Retinal pigment epithelial cell (primary cell): ENCODE results near the gene CNTN5.

Experiments used
- DNase-seq: peaks from one replicate; pipeline ENCODE4 v3.0.0-alpha.2; 2010; ENCODE audit warnings: low read depth
- H3K4me3 ChIP-seq: 2 replicates; pipeline ENCODE4 v1.5.1; 2011; ENCODE audit warnings: mild to moderate bottlenecking, low read length, control low read depth, moderate library complexity
- CTCF ChIP-seq: conservative IDR thresholded peaks from 2 replicates; pipeline ENCODE4 v1.5.1; 2011; ENCODE audit warnings: low read depth, low read length, control low read depth, inconsistent platforms

CNTN5 gene

GRCh38 chr11:99716302-99716701 is 695.6 kb downstream of the CNTN5 start:
- no peak for DNase-seq
- H3K4me3 ChIP-seq = no peak overlapping the region
- no peak for TF ChIP-seq CTCF

- no peak for DNase-seq
- H3K4me3 ChIP-seq = no peak overlapping the region
- no peak for TF ChIP-seq CTCF
These were observed 697.5 kb downstream of the CNTN5 start for GRCh38 chr11:99718291-99718690.

GRCh38 chr11:99739464-99740089 is 718.8 kb downstream of the CNTN5 start:
- DNase-seq = peak; percentile 26
- no peak overlapping the region for H3K4me3 ChIP-seq
- peak; percentile 64 for TF ChIP-seq CTCF

GRCh38 chr11:99742501-99742900 is 721.8 kb downstream of the CNTN5 start:
- no peak overlapping the region for H3K4me3 ChIP-seq
- TF ChIP-seq CTCF = no peak
- DNase-seq = no peak

GRCh38 chr11:99759787-99760186 is 739.0 kb downstream of the CNTN5 start:
- no peak for TF ChIP-seq CTCF
- no peak for DNase-seq
- no peak overlapping the region for H3K4me3 ChIP-seq

GRCh38 chr11:99766811-99767210 is 746.1 kb downstream of the CNTN5 start:
- no peak for DNase-seq
- TF ChIP-seq CTCF = no peak
- H3K4me3 ChIP-seq = no peak overlapping the region

GRCh38 chr11:99773646-99774045 is 752.9 kb downstream of the CNTN5 start:
- TF ChIP-seq CTCF = no peak
- peak; percentile 15 for DNase-seq
- no peak overlapping the region for H3K4me3 ChIP-seq
